ENCODE data around the gene MYLK2.

MYLK2 gene

DNA sequence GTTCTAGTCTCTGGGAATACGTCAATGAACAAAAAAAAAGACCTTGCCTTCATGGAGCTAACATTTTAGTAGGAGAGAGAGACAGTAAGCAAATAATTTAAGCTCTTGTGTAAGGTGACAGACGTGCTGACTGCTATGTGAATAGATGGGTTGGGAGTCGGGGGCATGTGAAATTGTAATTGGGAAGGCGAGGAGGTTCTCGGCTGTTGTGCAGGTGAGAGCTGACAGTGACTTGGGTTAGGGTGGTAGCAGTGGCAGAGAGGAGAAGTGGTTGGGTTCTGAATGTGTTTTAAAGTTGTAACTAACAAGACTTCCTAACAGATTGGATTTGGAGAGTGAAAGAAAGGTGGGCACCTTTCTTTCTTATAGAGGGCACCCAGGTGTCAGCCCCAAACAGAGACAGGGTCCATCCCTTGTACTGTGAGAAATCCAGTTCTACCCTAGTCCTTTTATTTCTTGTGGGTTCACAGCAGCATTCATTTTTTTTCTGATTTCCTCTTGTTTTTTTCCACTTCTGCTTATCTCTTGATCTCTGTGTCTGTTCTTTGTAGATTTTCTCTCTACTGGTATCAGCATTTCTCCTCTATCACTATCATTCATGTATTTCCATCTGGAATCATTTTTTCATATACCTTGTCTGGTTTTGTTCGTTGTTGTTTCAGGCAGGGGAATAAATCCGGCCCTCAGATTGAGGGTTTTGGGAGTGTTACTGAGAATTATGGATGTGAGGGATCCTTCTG, 15.4 kb upstream of the MYLK2 start:
- no peak for TF ChIP-seq EZH2phosphoT487 (IDR thresholded peaks at IDR 0.05; ENCODE audit: borderline replicate concordance)
- TF ChIP-seq, protein P1, sequence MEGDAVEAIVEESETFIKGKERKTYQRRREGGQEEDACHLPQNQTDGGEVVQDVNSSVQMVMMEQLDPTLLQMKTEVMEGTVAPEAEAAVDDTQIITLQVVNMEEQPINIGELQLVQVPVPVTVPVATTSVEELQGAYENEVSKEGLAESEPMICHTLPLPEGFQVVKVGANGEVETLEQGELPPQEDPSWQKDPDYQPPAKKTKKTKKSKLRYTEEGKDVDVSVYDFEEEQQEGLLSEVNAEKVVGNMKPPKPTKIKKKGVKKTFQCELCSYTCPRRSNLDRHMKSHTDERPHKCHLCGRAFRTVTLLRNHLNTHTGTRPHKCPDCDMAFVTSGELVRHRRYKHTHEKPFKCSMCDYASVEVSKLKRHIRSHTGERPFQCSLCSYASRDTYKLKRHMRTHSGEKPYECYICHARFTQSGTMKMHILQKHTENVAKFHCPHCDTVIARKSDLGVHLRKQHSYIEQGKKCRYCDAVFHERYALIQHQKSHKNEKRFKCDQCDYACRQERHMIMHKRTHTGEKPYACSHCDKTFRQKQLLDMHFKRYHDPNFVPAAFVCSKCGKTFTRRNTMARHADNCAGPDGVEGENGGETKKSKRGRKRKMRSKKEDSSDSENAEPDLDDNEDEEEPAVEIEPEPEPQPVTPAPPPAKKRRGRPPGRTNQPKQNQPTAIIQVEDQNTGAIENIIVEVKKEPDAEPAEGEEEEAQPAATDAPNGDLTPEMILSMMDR (conservative IDR thresholded peaks at IDR 0.05; ENCODE audit: low read length), result no peak
- H3K79me2 ChIP-seq (ENCODE audit: insufficient read depth, low read length), result no peaks in the 10 kb centered on the region
- H3K27me3 ChIP-seq (ENCODE audit: insufficient read depth, low read length, poor library complexity, severe bottlenecking), result no peaks in the 10 kb centered on the region
- peaks cover 5% of the 10 kb centered on the region; the same call in 1 of the 2 replicates for H3F3A ChIP-seq (ENCODE audit: low read depth)
- H3K9me2 ChIP-seq (replicated peaks; ENCODE audit: low read depth, low read length), result no peaks in the 10 kb centered on the region
- no peak overlapping the region for H2AFZ ChIP-seq (ENCODE audit: low read length)
- H4K20me1 ChIP-seq (ENCODE audit: insufficient read depth, low read length, poor library complexity, severe bottlenecking), result no peaks in the 10 kb centered on the region
- peaks cover 81% of the 10 kb centered on the region for H3K36me3 ChIP-seq (ENCODE audit: insufficient read depth, low read length)
- no peak overlapping the region for H3K4me2 ChIP-seq (ENCODE audit: low read depth, low read length, poor library complexity, severe bottlenecking)
- peaks cover 9% of the 10 kb centered on the region for H3K4me1 ChIP-seq (ENCODE audit: insufficient read depth, low read length, poor library complexity, severe bottlenecking)
- H3K4me3 ChIP-seq (ENCODE audit: low read length, poor library complexity, severe bottlenecking), result no peak overlapping the region
- peak overlapping the region; percentile 18 for H3K9ac ChIP-seq (ENCODE audit: low read depth, low read length, poor library complexity, severe bottlenecking)
- H3K9me3 ChIP-seq (ENCODE audit: insufficient read depth, low read depth, low read length), result no peaks in the 10 kb centered on the region

DNA sequence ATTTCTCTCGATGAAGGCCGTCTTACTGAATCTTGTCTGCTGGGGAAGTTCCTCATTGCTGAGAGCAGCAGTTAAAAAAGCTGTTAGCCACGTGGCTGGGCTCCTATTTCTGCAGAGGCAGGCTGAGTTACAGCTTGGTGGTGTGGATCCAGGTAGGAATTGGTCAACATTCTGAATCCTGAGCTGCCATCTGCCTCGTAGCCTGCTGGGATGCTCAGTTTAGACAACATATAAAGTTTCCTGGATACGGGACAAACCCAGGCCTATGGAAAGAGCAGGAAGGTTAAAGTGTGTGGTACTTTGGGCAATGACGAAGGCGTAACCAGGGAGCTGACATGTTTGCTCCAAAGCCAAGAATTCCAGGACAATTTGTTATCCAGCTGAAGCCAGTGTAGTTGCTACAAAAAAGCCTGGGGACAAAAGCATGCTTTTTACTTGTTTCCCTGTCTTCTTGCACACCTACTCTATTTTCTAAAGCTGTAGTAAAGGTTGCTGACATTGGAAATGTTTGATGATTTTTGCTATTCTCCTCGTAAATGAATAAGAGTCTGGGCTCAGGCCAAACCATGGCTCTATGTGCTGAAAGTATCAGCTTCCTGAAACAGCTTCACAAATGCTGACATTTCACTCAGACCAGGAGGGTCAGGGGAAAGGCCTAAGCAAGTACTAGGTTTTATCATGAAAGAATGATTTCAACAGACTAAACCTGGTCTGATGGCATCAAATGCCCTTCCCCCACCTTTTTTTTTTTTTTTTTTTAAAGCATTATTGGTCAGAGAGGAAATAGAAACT, 12.4 kb upstream of the MYLK2 start:
- H4K20me1 ChIP-seq (ENCODE audit: insufficient read depth, low read length, poor library complexity, severe bottlenecking), result no peaks in the 10 kb centered on the region
- H3K4me3 ChIP-seq (ENCODE audit: low read length, poor library complexity, severe bottlenecking), result no peak overlapping the region
- no peaks in the 10 kb centered on the region for H3K79me2 ChIP-seq (ENCODE audit: insufficient read depth, low read length)
- no peak overlapping the region for H2AFZ ChIP-seq (ENCODE audit: low read length)
- peaks cover 5% of the 10 kb centered on the region; the same call in 1 of the 2 replicates for H3F3A ChIP-seq (ENCODE audit: low read depth)
- TF ChIP-seq, protein P1 (conservative IDR thresholded peaks at IDR 0.05; ENCODE audit: low read length), result no peak
- no peak for TF ChIP-seq EZH2phosphoT487 (IDR thresholded peaks at IDR 0.05; ENCODE audit: borderline replicate concordance)
- no peaks in the 10 kb centered on the region for H3K9me3 ChIP-seq (ENCODE audit: insufficient read depth, low read depth, low read length)
- no peak overlapping the region for H3K9ac ChIP-seq (ENCODE audit: low read depth, low read length, poor library complexity, severe bottlenecking)
- H3K27me3 ChIP-seq (ENCODE audit: insufficient read depth, low read length, poor library complexity, severe bottlenecking), result no peaks in the 10 kb centered on the region
- H3K4me2 ChIP-seq (ENCODE audit: low read depth, low read length, poor library complexity, severe bottlenecking), result no peak overlapping the region
- H3K9me2 ChIP-seq (replicated peaks; ENCODE audit: low read depth, low read length), result no peaks in the 10 kb centered on the region
- H3K4me1 ChIP-seq (ENCODE audit: insufficient read depth, low read length, poor library complexity, severe bottlenecking), result peaks cover 9% of the 10 kb centered on the region
- peaks cover 50% of the 10 kb centered on the region; the same call in 1 of the 2 replicates for H3K36me3 ChIP-seq (ENCODE audit: insufficient read depth, low read length)

DNA sequence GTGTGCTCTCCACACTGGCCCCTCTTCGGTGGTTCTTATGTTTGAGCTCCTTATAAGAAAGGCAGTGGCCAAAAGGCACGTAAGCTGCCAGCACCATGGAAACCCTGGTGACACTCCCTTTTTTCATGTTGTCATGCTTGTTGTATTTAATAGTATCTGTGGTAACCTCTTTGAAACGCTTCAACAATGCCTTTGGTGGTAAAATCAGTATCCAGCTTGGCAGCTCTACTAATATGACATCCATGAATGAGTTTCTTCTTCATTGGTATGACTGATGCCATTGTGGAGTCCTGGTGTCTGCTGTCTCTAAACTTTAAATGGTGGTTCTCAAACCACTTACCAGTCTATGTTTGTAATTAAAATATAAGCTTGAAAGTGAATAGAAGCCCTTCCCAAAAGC, 10.7 kb upstream of the MYLK2 start:
- Histone ChIP-seq H3F3A (ENCODE audit: low read depth) (peaks cover 5% of the 10 kb centered on the region; the same call in 1 of the 2 replicates), H3K27me3 (ENCODE audit: insufficient read depth, low read length, poor library complexity, severe bottlenecking) (no peaks in the 10 kb centered on the region), H3K4me3 (ENCODE audit: low read length, poor library complexity, severe bottlenecking) (no peak overlapping the region), H3K4me2 (ENCODE audit: low read depth, low read length, poor library complexity, severe bottlenecking) (no peak overlapping the region), H2AFZ (ENCODE audit: low read length) (no peak overlapping the region), H3K9me2 (replicated peaks; ENCODE audit: low read depth, low read length) (no peaks in the 10 kb centered on the region), H3K79me2 (ENCODE audit: insufficient read depth, low read length) (no peaks in the 10 kb centered on the region), H3K9me3 (ENCODE audit: insufficient read depth, low read depth, low read length) (no peaks in the 10 kb centered on the region), H3K4me1 (ENCODE audit: insufficient read depth, low read length, poor library complexity, severe bottlenecking) (peaks cover 7% of the 10 kb centered on the region), H3K36me3 (ENCODE audit: insufficient read depth, low read length) (peaks cover 37% of the 10 kb centered on the region; the same call in 1 of the 2 replicates), H4K20me1 (ENCODE audit: insufficient read depth, low read length, poor library complexity, severe bottlenecking) (no peaks in the 10 kb centered on the region), H3K9ac (ENCODE audit: low read depth, low read length, poor library complexity, severe bottlenecking) (no peak overlapping the region)
- no peak for TF ChIP-seq EZH2phosphoT487 (IDR thresholded peaks at IDR 0.05; ENCODE audit: borderline replicate concordance)
- TF ChIP-seq, protein P1 (conservative IDR thresholded peaks at IDR 0.05; ENCODE audit: low read length), result no peak
